GM21825 (cell line): ENCODE measurements around the gene FRMD4A.
A peak's percentile ranks its signal among the peaks of the same experiment; 100 is the strongest.
"Not testable (repeated sequence)": the region's sequence is repeated elsewhere in the genome, so short reads cannot be mapped to it uniquely, and the experiment has no call there.

Experiments
- ATAC-seq: cut with Tn5 transposase; IDR thresholded peaks from one replicate; pipeline ENCODE4 v1.9.1; 2021; ENCODE audit warnings: mild to moderate bottlenecking, moderate library complexity; ENCODE audit not compliant: unreplicated experiment

Gene FRMD4A

DNA sequence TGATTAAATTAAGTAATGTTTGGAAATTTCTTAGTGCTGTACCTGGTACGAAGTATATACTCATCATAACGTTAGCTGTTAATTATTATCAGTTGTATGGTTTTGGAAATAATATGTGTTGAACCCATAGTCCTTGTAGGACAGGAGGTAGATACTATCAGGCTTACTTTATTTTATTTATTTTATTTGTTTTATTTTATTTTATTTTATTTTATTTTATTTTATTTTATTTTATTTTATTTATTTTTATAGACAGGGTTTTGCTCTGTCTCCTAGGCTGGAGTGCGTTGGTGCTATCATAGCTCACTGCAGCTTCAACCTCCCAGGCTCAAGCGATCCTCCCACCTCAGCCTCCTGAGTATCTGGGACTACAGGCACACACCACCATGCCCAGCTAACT lies 465.5 kb downstream of the FRMD4A start:
- not testable (repeated sequence) for ATAC-seq

GRCh38 chr10:13862546-13863233 lies 468.0 kb downstream of the FRMD4A start:
- ATAC-seq = no peak

GRCh38 chr10:13860886-13861285 lies 469.8 kb downstream of the FRMD4A start:
- no peak for ATAC-seq

DNA sequence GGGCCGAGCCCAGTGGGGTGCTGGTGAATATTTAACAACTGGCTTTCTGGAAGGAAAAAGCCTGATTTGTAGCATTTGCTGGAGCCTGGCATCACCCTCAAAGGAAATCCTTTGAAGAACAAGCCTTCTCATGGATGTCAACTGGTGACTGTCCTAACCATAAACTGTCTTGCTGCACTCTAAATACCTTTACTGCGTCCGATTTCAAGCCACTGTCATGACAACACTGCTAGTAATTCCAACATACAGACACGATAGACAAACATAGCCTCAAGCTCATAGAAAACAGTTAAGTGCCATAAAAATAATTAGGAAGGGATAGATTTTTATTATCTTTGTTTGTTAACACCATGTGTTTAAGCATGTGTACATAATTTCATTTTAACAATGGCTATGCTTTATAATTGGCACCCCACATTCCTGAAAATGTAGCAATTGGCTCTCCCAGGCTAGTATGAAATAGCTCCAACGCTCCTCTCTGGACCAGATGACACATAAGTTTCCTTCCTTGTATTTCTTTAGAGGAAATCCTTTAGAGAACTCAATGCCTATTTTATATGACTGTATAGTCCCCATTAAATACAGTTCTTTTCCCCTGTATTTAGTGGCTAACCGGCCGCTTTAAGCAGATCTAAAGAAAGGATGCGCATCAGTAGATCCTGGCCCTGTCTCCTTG lies 470.6 kb downstream of the FRMD4A start:
- ATAC-seq = no peak

- no peak for ATAC-seq
Measured at GRCh38 chr10:13858709-13859108, 472.0 kb downstream of the FRMD4A start.

DNA sequence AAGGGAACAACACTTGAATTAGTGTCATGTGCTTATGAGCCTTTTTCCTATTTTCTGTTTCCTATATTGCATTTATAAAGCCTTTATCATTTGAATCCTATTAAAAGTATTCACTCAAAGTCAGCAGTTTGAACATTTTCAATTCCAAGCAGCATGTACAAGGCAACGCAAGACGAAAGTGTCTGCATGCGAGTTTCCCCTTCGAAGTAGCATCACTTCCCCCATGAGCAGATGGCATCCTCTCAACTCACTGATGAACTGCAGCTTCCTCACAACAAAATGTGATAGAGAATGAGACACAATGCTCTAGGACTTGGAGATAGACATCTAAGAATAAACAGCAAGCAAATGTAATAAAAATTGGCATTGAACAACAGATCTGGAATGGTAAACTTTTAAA lies 473.3 kb downstream of the FRMD4A start:
- ATAC-seq = no peak

DNA sequence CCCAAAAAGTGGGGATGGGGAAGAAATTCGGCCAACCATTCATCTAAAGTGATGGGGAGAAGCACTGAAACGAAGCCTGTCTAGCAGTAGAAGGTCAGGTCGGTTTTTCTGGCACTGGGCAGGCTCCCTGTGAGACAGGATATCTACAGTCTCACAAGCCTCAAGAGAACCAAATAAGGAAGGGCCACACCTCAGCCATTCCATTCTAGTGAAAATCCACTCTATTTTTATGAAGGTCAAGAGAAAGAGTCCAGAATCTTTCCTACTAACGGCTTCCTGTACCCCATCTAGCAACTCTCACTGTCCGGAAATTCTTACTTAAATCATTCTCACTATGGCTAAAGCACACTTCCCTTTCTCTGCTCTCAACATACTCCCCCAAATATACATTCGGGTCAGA lies 476.9 kb downstream of the FRMD4A start:
- ATAC-seq = no peak

DNA sequence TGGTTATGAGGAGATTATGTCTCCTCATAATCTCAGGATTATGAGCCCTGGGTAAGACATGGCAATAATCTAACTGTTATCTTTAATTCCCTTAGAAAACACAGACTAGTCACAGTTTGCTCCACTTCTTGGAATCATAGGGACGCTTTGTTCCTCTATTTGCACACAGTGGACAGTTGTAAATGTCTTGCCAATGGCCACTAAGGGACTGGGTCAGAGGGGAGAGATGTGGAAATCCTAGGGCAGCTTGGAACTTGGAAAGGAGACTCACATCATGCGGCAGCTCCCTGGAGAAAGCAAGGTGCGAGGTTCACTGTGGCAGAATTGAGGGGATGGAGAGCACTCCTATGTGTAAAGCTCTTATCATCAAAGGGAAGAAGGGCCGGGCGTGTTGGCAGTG lies 477.9 kb downstream of the FRMD4A start:
- ATAC-seq = no peak

DNA sequence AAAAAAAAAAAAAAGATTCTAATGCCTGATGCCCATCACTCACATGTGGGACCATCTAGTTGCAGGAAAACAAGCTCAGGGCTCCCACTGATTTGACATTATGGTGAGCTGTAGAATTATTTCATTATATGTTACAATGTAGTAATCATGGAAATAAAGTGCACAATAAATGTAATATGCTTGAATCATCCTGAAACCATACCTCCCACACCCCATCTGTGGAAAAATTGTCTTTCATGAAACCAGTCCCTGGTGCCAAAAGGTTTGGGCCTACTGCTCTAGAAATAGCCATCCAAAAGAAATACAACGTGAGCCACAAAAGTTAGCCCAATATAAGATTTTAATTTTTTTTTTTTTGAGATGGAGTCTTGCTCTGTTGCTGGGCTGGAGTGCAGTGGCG lies 478.8 kb downstream of the FRMD4A start:
- no peak for ATAC-seq

DNA sequence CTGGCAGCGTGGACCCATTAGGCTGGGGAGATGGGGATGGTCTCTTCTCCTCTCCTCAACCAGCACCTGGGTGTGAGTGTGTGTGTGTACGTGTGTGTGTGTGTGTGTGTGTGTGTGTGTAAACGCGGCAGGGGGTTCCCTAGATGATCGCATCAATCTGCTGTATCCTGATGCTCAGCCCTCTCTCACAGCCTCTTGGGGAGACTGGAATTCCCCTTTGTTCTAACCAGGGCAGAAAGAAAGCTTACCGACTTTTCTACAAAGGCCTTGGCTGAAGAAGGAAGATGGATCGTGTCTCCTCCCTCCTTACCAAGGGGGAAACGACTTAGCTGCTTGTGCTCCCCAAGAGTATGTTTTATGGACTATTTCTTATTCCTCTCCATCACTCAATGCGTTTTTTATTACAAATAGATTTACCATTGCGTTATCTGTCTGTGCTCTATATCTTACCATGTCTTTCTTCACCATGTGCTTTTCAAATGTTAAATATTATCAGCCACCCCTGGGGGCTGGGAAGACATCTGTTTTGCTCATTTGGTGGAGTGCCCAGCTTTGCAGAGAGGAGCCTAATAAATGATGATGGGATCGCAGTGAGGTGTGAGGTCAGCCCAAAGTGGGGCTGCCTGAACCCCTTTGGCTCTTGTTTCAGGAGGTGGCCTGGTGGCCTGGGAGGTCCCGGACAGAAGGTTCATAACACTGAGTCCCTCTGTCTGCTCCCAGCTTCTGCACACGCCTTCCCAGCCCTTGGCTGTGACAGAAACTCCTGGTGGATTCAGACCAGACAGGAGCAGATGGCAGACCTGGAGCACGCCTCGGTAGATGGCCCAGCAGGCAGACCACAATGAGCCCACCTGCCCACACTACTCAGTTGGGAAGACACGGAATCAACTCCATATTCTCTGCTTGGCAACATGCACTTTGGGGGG lies 481.9 kb downstream of the FRMD4A start:
- no peak for ATAC-seq

DNA sequence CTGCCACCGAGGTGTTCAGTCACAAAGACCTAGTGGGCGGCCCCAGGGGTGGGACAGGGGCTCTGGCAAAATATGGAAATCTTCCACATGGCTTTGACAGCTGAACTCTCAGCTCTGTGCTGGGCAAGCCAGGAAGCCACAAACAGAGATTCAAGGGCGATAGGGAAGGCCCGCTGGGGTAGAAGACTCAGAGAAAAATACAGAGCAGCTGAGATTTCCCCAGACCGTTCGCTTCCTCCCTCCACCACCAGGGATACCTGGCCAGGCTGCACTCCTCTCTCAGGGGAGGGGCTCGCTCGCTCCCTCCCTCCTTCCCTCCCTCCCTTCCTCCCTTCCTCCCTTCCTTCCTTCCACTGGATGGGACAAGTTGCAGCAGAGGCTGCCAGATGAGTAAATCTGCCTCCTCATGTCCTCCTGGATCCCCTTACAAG lies 483.5 kb downstream of the FRMD4A start:
- no peak for ATAC-seq

- no peak for ATAC-seq
Measured at GRCh38 chr10:13845897-13846296, 484.8 kb downstream of the FRMD4A start.

DNA sequence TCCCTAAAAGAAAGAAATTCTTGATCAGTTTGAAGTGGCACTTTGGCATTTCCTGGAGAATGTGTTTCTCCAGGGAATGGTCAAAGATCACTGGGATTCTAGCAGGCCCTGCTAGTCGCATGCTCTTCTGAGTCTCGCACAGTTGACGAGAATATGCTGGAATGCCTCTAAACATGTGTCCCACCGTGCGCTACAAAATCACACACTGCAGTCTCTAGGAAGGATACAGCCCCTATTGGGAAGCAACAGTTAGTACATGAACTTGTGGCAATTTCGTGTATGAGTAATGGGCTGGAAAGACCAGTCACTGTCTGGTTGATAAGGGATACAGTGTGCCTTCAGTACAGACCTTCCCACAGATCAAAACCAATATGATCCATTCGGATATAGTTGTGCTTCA lies 486.1 kb downstream of the FRMD4A start:
- ATAC-seq = no peak

DNA sequence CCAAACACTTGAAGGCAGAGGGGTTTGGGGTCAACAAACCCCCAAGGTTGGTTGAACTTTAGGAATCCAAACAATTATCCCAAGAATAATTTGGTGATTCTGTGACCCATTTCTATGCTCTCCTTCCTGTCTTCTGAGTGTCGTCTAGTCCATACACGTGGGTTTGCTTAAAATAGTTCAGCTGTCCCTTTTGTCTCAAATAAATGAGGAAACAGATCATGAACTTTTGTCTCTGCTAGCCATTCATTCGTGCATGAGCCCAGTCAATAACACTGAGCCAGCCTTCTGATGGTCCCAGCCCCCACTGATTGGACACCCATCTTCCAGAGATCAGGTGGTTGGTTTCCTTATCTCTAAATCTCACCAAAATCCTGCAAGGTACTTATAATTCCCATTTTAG lies 488.6 kb downstream of the FRMD4A start:
- no peak for ATAC-seq

GRCh38 chr10:13840036-13840435 lies 490.7 kb downstream of the FRMD4A start:
- ATAC-seq = no peak

DNA sequence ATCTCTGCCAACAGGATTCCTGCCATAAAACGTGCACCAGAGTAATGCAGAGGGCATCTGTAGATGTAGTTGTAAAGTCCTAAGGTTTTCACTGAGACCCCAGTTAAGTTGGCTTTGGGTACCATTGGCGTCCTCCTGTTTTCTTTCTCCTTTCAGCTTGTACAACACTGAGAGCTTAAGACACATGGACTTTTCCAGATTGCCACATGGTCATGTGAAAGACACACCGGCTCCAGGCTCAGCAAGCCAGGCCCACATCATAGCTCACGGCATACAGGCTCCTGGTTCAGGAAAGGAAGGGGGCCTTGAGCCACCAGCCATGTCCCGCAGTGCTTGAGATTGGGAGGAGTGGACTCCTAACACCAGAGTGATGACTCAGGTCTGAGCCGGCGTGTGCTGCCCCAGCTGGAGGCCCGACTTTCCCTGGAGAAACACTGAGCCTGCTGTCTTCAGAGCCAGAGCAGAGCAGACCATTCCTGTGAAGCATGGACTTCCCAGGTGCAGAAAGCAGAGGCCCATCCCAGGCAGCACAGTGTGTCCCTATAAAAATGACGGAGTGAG lies 491.2 kb downstream of the FRMD4A start:
- no peak for ATAC-seq

DNA sequence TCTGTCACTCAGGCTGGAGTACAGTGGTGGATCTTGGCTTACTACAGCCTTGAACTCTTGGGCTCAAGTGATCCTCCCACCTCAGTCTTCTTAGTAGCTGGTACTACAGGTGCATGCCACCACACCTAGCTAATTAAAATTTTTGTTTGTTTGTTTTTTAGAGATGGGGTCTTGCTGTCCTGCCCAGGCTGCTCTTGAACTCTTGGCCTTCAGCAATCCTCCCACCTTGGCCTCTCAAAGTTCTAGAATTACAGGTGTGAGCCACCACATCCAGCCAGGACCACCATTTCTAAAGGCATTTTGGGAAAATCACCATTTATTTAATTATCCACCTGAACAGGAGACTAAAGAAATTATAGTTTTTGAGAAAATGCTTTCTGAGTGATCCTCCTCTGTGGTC lies 491.7 kb downstream of the FRMD4A start:
- ATAC-seq = no peak

DNA sequence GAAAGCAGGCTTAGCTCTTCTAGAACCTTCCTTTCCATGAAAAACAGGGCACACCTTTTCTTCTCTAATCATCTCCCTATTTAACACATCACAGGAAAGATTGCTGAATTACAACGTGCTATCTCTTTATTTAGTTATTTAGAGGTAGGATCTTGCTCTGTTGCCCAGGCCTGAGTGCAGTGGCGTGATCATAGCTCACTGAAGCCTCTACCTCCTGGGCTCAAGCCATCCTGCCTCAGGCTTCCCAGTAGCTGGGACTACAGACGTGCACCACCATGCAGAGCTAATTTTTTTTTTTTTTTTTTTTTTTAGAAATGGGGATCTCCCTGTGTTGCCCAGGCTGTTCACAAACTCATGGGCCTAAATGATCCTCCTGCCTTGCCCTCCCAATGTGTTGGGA lies 492.8 kb downstream of the FRMD4A start:
- ATAC-seq = no peak

DNA sequence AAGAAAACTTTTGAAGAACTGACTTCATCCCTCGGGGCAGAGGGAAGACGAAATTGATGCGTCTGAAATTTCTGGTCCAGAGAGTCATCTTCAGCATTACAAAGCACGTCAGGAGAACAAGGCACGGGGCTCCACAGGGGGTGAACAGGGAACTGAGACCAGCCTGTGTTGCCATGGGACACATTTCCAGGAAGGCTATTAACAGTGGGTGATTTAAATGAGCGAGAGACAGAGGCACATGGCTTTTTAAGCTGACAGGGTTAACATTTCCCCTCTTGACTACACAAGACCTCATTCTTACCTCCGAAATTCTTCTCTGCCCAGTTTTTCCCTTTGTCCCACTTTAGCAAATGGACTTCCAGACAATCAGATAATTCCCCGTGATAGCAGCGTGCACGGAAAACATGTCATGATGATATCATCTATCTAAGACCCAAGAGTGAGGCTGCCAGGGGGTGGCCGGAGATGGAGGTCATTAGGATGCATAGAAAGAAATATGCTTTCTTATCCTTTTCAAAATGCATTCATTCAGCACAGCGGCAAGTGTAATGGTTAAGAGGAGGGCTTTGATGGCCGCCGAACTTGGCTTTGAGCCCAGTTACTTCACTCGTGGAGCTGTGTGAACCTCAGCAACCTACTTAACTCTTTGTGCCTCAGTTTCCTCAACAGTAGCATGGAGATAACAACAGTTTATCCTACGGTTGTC lies 496.0 kb downstream of the FRMD4A start:
- ATAC-seq = no peak

- ATAC-seq = peak; percentile 83
Measured at GRCh38 chr10:13831711-13832141, 499.0 kb downstream of the FRMD4A start.

- ATAC-seq = no peak
Measured at GRCh38 chr10:13830385-13830784, 500.3 kb downstream of the FRMD4A start.
